Uterus (tissue), 2 donors: Measurements from ENCODE around the gene LPP.

Experiments used
- POLR2A ChIP-seq, 2 donors: fragments of 450-650 bp; IDR thresholded peaks; one replicate each; pipeline ENCODE4 v1.6.1; 2016; ENCODE audit warnings: antibody characterized with exemption in 2 of 2, mild to moderate bottlenecking in 1 of 2, moderate library complexity in 1 of 2
- TF ChIP-seq, protein P1 (sequence below), 4 experiments: fragments of 200-600 bp in 2 of 4; fragments of 450-650 bp in 2 of 4; sonication (generic) in 2 of 4; IDR thresholded peaks; one replicate each; pipeline ENCODE4 v1.5.1; 2016 to 2019; ENCODE audit warnings: antibody characterized with exemption in 4 of 4, mild to moderate bottlenecking in 2 of 4, moderate library complexity in 1 of 4

DNA sequence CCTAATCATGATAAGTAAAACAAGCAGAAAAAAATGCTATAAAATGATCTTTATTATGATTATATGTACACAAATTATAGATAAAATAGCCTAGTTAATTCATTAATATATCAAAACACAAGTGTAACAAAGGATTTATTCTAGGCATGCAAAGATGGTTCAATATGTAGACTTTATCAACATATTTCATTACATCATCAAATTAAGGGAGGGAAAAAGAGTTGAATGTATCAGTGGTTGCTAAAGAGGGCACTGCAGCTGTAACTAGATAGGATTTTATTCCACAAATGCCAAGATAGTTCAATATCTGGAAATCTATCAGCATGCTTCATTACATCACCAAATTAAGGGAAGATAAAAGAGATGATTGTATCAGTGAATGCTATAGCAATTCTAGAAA, 248.3 kb downstream of the LPP start:
- TF ChIP-seq, protein P1, sequence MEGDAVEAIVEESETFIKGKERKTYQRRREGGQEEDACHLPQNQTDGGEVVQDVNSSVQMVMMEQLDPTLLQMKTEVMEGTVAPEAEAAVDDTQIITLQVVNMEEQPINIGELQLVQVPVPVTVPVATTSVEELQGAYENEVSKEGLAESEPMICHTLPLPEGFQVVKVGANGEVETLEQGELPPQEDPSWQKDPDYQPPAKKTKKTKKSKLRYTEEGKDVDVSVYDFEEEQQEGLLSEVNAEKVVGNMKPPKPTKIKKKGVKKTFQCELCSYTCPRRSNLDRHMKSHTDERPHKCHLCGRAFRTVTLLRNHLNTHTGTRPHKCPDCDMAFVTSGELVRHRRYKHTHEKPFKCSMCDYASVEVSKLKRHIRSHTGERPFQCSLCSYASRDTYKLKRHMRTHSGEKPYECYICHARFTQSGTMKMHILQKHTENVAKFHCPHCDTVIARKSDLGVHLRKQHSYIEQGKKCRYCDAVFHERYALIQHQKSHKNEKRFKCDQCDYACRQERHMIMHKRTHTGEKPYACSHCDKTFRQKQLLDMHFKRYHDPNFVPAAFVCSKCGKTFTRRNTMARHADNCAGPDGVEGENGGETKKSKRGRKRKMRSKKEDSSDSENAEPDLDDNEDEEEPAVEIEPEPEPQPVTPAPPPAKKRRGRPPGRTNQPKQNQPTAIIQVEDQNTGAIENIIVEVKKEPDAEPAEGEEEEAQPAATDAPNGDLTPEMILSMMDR (IDR thresholded peaks at IDR 0.05), result no peak
- no peak for TF ChIP-seq POLR2A (IDR thresholded peaks at IDR 0.05)
